Measurements from ENCODE around the gene INTS1.

DNA sequence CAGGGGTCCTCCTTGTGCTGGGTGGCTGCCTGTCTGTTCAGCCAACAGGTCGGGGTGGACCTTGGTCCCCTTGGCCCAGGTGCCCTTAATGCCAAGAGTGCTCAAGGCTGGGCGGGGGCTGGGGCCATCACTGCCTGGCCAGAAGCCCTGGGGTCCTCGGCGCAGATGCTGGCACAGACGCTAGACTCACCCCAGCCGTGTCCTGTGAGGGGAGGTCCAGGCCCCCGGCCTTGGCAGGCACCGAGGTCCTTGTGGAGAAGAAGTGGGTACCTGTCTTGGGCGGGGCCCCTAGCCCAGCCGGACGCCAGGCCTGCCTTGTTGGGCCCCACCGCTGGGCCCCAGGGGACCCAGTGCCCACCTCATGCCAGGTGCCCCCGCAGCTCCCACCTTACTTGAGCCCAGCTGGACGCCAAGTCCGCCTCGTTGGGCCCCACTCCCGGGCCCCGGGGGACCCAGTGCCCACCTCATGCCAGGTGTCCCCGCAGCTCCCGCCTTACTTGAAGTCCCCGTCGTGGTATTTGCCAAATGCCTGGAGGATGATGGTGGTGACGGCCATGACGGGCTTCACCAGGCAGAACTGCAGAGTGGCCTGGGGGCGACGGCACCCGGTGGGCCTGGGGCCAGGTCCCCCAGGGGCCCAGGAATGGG lies 45.3 kb upstream of the INTS1 start:
- no peak for TF ChIP-seq POLR2A (IDR thresholded peaks at IDR 0.05; ENCODE audit: low read depth, low read length)
- no peak for TF ChIP-seq POLR2AphosphoS5 (IDR thresholded peaks at IDR 0.05; ENCODE audit: low read depth, low read length)
- TF ChIP-seq PAX5 (IDR thresholded peaks at IDR 0.05; ENCODE audit: insufficient read depth, low read length, severe bottlenecking) = no peak
- TF ChIP-seq TAF1 (IDR thresholded peaks at IDR 0.05; ENCODE audit: low read depth, low read length) = no peak
